GM19240 (cell line): ENCODE measurements around the gene CERK.
"Not testable (repeated sequence)": the region's sequence is repeated elsewhere in the genome, so short reads cannot be mapped to it uniquely, and the experiment has no call there.

Experiments
- DNase-seq: peaks from one replicate; pipeline ENCODE4 v3.0.0; 2011; ENCODE audit warnings: low spot score; ENCODE audit not compliant: insufficient read length

The CERK gene

GRCh38 chr22:46737976-46738646 lies at the start of gene CERK:
Gene CERK (minus strand): TSS chr22:46738252. CDS start chr22:46738148, 104 bp downstream.
- peak; percentile 68 for DNase-seq

- no peak for DNase-seq
Measured at GRCh38 chr22:46783721-46784120, 45.7 kb upstream of the CERK start.

GRCh38 chr22:46782200-46782599 lies 44.1 kb upstream of the CERK start:
- DNase-seq = not testable (repeated sequence)

GRCh38 chr22:46781291-46781690 lies 43.2 kb upstream of the CERK start:
- DNase-seq = no peak

GRCh38 chr22:46780453-46780852 lies 42.4 kb upstream of the CERK start:
- no peak for DNase-seq

GRCh38 chr22:46779651-46780050 lies 41.6 kb upstream of the CERK start:
- DNase-seq = no peak

GRCh38 chr22:46779023-46779422 lies 41.0 kb upstream of the CERK start:
- no peak for DNase-seq

GRCh38 chr22:46777609-46777970 lies 39.5 kb upstream of the CERK start:
- DNase-seq = no peak

GRCh38 chr22:46776876-46777608 lies 39.0 kb upstream of the CERK start:
- DNase-seq = no peak

GRCh38 chr22:46775850-46776826 lies 38.1 kb upstream of the CERK start:
- no peak for DNase-seq

GRCh38 chr22:46774980-46775849 lies 37.2 kb upstream of the CERK start:
- no peak for DNase-seq

- no peak for DNase-seq
Measured at GRCh38 chr22:46774253-46774979, 36.4 kb upstream of the CERK start.

GRCh38 chr22:46773076-46773475 lies 35.0 kb upstream of the CERK start:
- DNase-seq = no peak

GRCh38 chr22:46770726-46771125 lies 32.7 kb upstream of the CERK start:
- DNase-seq = no peak

- DNase-seq = no peak
Measured at GRCh38 chr22:46770151-46770641, 32.1 kb upstream of the CERK start.

- no peak for DNase-seq
Measured at GRCh38 chr22:46769706-46770105, 31.7 kb upstream of the CERK start.

- DNase-seq = no peak
Measured at GRCh38 chr22:46769191-46769675, 31.2 kb upstream of the CERK start.

- DNase-seq = no peak
Measured at GRCh38 chr22:46767249-46767985, 29.4 kb upstream of the CERK start.

GRCh38 chr22:46766611-46767010 lies 28.6 kb upstream of the CERK start:
- DNase-seq = no peak
